Measurements from ENCODE around the gene C22orf23. TPM values are rescaled to one million over a fixed set of nuclear protein-coding genes. Genes with fewer than 3 reads are reported as not detected.

Gene C22orf23
- 2.2 TPM for polyA plus RNA-seq (2012; ENCODE audit: insufficient read depth, insufficient read length)

DNA sequence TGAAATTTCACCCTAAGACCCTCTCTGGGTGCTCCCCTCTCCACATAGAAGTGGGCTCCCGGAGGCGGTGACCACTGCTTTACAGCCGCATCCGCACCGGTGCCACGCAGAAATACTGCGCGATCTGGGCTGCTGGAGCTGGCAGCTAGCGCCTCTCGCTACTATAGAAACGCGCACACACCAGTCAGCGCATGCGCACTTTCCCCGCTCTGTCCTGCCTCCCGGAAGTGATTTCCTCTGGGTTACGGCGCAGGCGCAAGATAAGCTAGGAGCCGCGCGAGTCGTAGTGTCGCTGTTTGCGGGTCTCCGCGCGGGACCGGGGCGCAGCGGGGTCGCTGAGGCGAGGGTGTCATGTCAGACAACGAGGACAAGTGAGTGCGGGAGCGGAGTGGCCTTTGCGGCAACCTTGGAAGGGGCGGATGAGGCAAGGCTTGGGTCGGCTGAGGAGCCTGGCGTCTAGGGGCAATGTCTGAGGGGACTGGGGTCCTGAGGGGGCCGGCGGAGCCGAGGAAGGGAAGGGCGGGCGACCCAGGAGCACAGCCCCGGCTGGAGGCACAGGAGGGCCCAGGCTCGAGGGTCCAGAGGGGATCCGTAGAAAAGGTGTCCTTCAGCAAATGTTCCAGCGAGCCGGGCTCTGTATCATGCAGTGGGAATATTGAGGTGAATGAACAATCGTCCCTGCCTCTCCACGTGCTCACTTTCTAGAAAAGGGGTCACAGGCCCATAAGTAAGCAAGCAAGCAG lies at the start of gene C22orf23, which contains the start of gene POLR2F:
TSS of gene C22orf23 (minus strand) at position 165 of the 743 bp plus-strand sequence. CDS start 452 bp downstream, outside the sequence.
TSS of gene POLR2F (plus strand) at position 263 of the 743 bp plus-strand sequence. CDS start at position 352, 89 bp downstream.
- H3K4me3 ChIP-seq (ENCODE audit: low read length): peak within 1 kb of the TSS; percentile 96
- DNase-seq (ENCODE audit: low read depth, low spot score): peak; percentile 92

DNA sequence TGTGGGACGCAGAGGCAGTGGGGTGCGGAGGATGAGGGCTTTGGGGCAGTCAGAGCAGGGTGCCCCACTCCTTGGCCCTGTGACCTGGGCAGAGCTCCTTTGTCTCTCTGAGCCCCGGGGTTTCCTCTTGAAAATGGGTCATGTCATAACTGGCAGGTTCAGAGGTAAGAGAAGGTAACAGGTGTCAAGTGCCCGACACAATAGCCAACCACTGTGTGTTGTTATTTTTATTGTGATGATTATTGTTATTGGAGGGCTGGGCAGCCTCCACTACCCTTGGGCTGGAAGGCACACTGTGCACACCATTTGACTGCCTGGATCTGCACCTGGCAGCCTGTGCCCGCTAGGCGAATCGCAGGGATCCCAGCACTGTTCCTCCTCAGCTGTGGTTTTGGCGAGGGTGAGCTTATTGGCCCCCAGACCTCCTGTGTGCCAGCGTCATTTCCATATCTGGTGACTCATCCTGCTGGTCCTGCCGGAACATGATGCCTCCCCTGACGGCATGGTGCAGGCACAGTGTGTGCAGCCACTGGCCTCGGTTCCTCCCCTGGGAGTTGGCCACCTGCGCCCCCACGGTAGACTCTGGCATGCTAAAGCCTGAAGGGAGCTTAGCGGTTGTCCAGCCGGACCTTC lies 46.4 kb upstream of the C22orf23 start:
- no peak overlapping the region for H3K4me3 ChIP-seq (ENCODE audit: low read length)
- no peak for DNase-seq (ENCODE audit: low read depth, low spot score)

DNA sequence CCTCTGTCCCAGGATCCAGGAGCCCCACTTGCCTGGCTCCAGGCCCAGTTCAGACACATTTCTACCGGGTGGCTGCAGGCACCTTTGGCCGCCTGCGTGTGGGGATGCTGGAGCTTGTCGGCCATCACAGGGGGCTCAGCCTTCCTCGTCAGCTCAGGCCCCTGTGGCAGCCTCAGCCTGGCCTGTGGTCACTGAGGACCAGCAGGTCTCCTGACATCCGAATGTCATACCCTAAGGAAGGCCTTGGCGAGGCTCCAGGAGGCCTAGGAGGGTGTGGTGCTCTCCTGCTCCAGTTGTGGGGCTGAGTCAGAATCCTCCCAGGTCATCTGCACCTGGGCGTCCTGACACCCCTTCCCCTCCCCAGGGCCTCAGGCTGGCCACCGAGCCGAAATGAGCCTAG lies 45.8 kb upstream of the C22orf23 start:
- no peak for DNase-seq (ENCODE audit: low read depth, low spot score)
- H3K4me3 ChIP-seq (ENCODE audit: low read length): no peak overlapping the region

DNA sequence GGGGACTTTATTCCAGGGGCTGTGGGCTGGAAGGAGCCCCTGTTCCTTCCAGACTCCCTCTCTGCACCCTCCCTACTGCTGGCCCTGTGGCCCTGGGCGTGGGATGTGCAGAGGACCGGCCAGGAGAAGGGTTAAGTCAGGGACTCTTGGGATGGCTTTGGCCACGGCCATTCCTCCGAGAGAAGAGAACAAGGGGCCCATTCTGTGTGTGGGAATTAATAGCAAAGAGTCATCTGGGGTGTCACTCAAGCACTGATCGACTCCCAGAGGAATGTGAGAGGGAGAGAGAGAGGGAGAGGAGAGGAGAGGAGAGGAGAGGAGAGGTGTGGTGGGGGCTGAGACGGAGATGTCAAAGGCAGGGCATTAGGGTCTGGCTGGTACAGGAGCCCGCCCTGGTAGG lies 45.1 kb upstream of the C22orf23 start:
- no peak for DNase-seq (ENCODE audit: low read depth, low spot score)
- H3K4me3 ChIP-seq (ENCODE audit: low read length): no peak overlapping the region

DNA sequence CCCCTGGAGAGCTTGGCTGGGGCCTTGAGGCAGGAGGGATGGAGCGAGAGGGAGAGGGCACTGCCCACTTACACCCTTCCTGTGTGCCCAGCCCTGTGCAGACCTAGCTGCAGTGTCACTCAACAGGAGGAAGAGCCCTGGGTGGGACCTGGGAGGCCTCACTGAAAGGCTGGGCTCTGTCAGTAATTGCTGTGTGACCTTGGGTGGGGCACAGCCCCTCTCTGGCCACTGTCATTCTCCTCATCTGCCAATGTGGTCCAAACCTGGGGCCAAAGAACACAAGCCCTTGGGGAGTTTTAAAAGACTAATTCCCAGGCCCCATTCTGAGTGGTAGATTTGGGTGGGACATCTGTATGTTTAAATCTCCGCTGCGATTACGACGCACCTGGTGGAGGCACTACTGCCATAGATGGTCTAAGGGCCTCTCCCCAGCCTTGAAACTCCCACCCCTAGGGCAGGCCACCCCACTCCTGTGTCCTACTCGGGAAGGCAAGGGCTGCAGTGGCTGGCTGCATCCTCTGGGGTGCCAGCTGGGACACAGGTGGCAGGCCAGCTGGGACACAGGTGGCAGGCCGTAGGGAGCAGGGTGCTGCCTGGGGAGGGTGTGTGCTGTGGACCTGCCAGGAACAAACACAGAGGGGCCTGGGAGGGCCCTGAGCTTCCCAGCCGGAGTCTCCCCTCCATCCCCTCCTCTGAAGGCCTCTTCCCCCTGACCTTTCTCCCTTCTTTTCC lies 43.3 kb upstream of the C22orf23 start:
- DNase-seq (ENCODE audit: low read depth, low spot score): no peak
- H3K4me3 ChIP-seq (ENCODE audit: low read length): no peak overlapping the region

DNA sequence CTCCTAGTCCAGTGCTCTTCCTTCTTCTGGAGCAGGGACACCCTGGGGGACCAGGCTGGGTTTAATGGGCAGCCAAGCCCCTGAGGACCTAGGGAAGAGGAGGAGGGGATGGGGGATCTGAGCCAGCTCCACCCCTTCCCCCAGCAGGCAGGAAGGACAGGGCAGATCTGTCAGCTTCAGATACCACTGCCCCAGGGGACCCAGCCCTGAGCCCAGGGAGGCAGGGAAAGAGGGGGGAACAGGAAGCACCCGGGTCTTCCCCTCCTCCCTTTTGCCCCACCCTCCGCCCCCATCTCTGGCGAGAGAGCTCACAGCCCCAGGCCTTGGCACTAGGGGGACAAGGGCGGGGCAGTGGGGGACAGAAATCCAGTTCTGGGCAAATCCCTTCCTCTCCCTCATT lies 42.7 kb upstream of the C22orf23 start:
- no peak overlapping the region for H3K4me3 ChIP-seq (ENCODE audit: low read length)
- DNase-seq (ENCODE audit: low read depth, low spot score): no peak

DNA sequence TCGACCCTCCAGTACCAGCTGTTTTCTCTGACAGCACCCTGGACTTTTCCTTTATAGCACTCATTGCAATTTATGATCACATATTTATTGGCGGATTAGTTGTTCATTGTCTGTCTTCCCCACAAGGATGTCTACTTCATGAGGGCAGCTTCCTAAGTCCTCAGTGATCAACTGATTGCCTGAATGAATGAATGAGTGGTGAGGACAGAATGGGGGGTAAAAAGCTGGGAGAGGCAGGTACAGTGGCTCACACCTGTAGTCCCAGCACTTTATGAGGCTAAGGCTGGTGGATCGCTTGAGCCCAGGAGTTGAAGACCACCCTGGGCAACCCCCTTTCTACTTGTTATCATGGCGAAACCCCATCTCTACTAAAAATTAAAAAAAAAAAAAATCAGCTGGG lies 42.1 kb upstream of the C22orf23 start:
- no peak for DNase-seq (ENCODE audit: low read depth, low spot score)
- no peak overlapping the region for H3K4me3 ChIP-seq (ENCODE audit: low read length)

DNA sequence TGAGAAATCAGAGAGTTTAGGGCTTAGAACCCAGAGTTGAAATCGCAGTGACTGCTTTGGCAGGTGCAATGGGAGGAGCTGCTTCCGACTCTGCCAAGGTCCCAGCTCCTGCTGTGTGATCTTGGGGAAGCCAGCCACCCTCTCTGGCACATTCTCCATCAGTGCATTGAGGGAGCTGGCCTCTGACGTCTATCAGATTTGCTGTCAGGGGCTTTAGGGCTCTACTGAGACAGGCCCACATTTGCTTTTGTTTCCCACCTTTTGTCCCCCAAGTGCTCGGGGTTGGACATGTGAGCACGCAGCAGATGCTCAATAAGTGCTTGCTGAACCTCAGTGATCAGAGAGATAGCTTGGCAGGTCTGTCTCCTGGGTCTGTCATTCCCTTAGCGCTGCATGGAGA lies 41.6 kb upstream of the C22orf23 start:
- H3K4me3 ChIP-seq (ENCODE audit: low read length): no peak overlapping the region
- DNase-seq (ENCODE audit: low read depth, low spot score): no peak

DNA sequence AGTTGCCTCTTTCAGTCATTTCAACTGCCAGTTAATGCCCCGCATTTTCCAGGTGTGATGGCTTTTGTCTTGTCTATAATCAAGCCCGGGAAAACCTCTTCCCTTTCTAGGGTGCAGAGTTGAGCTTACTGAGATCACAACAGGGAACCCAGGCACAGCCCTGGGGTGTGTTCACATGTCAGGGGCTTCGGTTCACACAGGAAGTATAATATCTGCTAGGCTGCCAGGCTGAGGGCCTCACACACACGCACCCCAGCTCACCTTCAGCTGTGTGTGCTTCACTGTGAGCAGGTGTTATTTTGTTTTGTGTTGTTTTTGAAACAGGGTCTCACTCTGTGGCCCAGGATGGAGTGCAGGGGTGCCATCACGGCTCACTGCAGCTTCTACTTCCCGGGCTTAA lies 40.6 kb upstream of the C22orf23 start:
- peak; percentile 15 for DNase-seq (ENCODE audit: low read depth, low spot score)
- no peak overlapping the region for H3K4me3 ChIP-seq (ENCODE audit: low read length)

DNA sequence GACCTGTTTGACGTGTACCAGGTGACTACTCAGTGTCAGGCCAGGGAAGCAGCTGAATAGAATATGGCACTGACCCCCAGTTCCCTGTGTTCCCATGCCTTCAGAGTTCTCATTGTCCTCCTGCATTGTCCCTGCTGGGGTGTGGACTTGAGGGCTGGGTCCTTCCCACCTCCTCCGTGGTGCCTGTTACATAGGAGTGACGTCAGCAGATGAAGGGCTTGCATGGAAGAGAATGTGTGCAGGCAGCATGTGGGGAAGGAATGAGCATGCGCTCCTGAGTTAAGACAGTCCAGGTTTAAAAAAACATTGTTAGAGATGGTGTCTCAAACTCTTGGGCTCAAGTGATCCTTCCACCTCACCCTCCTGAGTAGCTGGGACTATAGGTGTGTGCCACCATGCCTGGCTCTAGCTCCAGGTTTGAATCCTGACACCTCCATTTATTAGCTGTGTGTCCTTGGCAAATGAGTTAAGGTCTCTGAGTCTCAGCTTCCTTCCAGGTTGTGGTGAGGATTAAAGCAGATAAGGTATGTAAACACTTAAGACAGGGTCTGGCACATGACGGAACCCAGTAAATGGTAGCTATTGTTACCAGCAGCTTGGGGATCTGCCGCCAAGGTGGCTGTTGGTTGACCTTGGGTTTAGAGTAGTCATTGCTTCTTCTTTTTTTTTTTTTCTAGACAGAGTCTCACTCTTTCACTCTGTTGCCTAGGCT lies 38.5 kb upstream of the C22orf23 start:
- H3K4me3 ChIP-seq (ENCODE audit: low read length): no peak overlapping the region
- no peak for DNase-seq (ENCODE audit: low read depth, low spot score)

DNA sequence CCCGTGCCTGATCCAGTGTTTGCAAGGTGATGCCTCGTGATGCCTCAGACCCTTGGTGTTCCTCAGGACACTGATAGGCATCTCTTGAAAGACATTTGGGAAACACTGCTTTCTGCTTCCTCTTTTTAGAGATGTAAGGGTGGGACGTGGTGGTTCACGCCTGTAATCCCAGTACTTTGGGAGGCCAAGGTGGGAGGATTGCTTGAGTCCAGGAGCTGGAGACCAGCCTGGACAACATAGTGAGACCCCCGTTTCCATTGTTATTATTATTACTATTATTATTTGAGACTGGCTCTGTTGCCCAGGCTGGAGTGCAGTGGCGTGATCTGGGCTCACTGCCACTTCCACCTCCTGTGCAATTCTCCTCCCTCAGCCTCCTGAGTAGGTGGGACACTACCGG lies 37.5 kb upstream of the C22orf23 start:
- no peak overlapping the region for H3K4me3 ChIP-seq (ENCODE audit: low read length)
- DNase-seq (ENCODE audit: low read depth, low spot score): no peak

DNA sequence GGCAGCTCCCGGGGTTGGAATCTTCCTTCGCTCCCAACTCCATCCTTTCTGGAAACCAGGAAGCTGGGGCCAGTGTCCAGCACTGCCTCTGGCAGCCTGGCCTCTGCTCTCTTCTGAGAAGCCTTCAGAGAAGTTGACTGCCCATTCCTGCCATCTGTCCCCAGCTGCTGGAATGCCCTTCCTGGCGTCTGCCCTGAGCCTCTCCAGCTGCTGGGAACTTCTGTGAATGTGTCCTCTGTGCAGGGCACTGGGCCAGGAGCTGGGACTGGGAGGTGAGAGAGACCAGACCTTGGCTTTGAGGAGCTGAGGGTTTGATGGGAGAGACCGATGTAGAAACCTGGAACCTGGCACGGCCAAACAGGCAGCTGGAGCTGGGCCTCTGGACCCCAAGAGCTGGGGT lies 36.9 kb upstream of the C22orf23 start:
- no peak for DNase-seq (ENCODE audit: low read depth, low spot score)
- H3K4me3 ChIP-seq (ENCODE audit: low read length): no peak overlapping the region

DNA sequence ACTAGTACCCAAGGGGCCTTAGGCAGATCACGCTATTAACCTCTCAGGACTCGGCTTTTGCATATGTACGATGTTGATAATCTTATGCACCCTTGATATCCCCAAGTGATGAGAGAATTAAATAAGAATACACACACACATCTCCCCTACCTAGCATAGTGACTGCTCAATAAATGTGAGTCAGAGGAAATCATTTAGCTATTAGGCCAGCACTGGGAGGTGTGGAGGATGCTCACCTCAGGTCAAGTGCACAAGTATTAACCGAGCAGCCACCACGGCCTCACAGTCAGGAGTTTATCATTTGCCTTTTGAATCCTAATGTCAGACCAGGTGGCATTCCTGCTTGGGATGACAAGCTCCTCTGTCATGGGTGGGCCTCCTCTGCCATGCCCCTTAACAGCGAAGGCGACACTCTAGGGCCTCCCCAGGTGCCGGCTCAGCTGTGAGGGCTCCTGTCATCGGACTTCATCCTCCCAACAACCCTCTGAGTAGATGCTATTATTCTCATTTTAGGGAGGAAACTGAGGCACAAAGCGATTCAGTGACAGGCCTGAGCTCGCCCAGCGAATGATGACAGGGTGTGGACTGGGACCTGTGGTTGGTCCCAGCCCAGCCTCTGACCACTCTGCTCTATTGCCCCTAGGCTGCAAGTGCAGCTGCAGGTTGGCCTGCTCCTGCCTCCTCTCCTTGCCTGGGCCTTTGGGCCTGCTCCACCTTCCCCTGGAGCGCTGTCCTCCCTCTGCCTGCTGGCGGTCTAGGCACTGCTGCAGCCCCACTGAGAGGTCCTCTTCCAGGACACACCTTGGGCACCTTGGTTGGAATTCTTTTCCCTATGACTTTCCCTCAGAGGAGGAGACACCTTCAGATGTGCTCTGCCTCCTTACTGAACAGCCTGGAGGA lies 36.0 kb upstream of the C22orf23 start:
- no peak overlapping the region for H3K4me3 ChIP-seq (ENCODE audit: low read length)
- no peak for DNase-seq (ENCODE audit: low read depth, low spot score)

DNA sequence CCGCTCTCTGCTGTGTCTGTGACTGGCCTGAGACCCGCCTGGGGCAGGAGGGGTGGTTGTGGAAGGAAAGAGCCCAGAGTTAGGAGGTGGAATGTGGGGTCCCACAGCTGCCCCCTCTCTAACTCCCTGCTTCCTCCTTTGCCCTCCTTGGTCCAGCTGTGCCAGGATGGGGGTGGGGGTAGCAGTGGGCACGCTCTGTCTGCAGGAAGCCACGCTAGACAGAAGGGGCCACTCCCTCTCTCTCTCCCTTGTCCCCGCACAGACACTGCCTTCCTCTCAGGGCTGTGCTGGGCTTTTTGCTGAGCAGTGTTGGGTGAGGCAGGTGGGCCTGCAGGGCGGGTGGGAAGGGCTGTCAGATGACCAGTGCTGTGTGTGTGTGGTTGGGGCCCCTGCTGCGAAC lies 33.0 kb upstream of the C22orf23 start:
- DNase-seq (ENCODE audit: low read depth, low spot score): no peak
- H3K4me3 ChIP-seq (ENCODE audit: low read length): no peak overlapping the region

DNA sequence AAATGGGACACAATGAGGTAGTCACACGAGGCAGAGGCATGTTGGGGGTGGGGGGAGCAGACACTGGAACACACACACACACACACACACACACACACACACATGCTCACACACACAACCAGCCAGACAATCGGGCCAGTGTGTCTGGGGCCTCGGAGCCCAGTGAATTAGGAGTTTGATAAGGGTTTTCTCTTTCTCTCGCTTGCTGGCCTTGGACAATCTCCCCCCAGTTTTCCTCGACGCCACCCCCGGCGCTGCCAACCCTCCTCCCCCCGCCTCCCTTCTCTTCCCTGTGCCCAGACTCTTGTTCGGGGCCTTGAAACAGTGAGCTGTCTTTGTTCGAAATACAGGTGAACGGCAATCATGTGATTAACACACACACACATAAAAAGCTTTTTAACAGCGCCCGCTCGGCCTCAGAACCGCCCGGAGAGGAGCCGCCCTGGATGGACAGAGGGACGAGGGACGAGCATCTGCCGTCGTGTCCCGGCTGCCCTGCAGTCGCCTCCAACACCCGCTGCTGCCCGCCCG lies 32.4 kb upstream of the C22orf23 start:
- H3K4me3 ChIP-seq (ENCODE audit: low read length): no peak overlapping the region
- DNase-seq (ENCODE audit: low read depth, low spot score): no peak

DNA sequence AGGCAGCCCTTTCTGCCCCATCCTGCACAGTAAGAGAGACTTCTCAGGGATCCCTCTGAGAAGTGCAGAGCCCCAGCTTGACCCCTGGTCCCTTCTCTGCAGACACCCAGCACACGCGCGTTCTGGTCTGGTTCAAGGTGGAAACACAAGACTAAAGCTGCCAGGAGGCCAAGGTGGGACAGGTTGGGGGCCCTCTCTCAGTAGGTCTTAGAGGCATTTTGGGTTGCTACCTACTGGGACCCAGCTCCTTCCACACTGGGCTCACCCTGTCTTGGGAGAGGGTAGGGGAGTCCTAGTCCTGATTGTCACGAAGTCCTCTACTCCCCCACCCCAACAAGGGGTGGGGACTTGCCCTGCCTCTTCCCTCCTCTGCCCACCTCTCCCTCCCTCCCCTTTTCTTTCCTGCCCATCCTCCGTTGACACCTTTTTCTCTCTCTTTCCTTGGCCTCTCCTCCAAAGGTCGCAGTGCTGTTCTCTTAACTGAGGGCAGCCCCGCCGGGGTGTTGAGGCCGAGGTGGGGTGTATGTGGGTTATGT lies 31.7 kb upstream of the C22orf23 start:
- no peak overlapping the region for H3K4me3 ChIP-seq (ENCODE audit: low read length)
- DNase-seq (ENCODE audit: low read depth, low spot score): no peak

DNA sequence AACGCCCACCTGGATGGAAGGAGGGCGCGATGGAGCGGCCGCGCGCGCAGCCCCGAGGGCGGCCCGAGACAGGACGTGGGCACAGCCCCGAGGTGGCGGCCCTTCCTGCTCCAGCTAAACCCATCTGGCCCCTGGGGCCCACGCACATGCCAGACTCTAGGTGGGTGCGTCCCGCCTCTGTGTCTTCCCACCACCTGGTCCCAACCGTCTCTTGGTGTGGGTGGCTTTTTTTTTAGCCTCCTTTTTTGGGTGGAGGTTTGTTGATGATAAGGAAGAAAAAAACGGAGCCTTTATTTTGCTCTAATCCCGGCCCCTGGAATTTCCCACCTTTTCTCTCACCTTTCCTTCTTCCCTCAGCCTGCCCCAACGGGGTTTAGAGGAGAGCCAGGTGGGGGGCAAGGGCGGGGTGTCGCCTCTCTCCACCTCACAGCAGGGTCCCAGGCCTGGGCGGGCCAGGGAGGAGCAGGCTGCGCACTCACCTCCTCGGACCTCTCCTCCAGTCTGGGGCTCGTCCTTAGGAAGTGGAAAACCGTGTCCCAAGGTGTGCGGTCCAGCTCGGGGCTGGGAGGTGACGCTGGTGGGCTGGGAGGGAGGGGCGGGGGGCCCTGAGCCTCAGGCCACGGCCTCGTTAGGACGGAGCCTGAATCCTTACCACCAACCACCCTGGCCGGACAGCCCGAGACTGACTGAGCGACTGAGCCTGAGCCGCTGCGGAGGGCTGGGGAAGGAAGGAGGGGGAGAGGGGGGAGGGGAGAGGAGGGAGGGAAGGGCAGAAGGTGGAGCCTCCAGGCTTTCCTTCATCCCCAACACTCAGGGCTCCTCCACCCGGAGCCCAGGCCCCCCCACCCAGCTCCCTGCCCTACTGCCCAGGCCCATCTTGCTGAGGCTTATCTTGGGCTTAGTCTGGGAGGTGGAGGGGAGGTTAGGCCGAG lies 30.7 kb upstream of the C22orf23 start, which contains the start of gene SOX10:
TSS of gene SOX10 (minus strand) at position 696 of the 932 bp plus-strand sequence. CDS start 771 bp downstream, outside the sequence.
- no peak within 1 kb of the TSS for H3K4me3 ChIP-seq (ENCODE audit: low read length)

More for the DNA sequence above, 30.7 kb upstream of the C22orf23 start, which contains the start of gene SOX10:
- DNase-seq (ENCODE audit: low read depth, low spot score): no peak
